ENCODE data around the gene CLDN15.

- TF ChIP-seq POLR2A (IDR thresholded peaks at IDR 0.05) (no peak), CTCF (IDR thresholded peaks at IDR 0.05) (no peak), POLR2AphosphoS5 (IDR thresholded peaks at IDR 0.05) (no peak)
These were observed 10.9 kb downstream of the CLDN15 start for GRCh38 chr7:101226721-101227120.
